ENCODE data around the gene CYP4Z1. TPM values are rescaled to one million over a fixed set of nuclear protein-coding genes. Genes with fewer than 3 reads are reported as not detected.
"Not testable (repeated sequence)": the region's sequence is repeated elsewhere in the genome, so short reads cannot be mapped to it uniquely, and the experiment has no call there.

CYP4Z1 gene
- total RNA-seq, 4 donors from 2014 or later: 0.39 to 1.7 (median 1.4) TPM

DNA sequence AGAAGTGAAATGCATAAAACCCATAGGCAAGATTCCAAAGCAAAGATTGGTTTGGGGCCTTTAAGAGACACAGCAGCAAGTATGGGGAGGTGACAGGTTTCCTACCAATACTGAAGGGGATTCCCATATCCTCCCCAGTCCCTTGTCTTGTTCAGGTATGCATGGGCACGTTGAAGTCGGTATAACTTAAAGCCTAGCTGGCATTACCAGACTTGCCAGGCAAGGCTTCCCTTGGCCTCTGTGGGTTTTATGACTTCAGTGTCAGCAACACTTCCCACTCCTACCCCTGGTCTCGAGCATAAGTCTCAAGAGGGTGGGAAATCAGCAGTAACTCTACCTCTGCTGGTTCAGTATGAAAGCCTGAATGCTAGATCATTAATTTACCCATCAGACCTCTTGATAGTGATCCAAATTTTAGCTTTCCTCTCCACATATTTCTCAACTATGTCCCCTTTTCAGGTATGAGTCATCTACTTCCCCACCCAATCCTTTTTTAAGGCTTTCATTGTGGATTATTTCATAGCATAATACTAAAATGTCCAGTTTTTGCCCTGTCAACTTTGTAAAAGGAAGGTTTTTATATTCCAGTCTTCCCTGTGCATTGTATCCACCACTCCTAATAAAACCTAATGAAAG is 36.7 kb upstream of the CYP4Z1 start:
- Histone ChIP-seq H3K4me1 (peaks cover 0 to 4% of the 10 kb centered on the region in 2 donors), H3K9me3 (no peaks in the 10 kb centered on the region), H3K36me3 (no peaks in the 10 kb centered on the region), H3K27ac (peak overlapping the region in 2 of 3 donors; percentile 34 to 35), H3K27me3 (no peaks in the 10 kb centered on the region), H3K4me3 (replicated peaks in 1 of 3) (no peak overlapping the region)
- 72 to 78% methylated on average over 3 of the region's 3 CpGs for WGBS, 2 donors
- DNase-seq: no peak
- intact Hi-C loops (cut with DNase I): no loop called here
- TF ChIP-seq POLR2A (IDR thresholded peaks at IDR 0.05): no peak
- TF ChIP-seq, protein P1, sequence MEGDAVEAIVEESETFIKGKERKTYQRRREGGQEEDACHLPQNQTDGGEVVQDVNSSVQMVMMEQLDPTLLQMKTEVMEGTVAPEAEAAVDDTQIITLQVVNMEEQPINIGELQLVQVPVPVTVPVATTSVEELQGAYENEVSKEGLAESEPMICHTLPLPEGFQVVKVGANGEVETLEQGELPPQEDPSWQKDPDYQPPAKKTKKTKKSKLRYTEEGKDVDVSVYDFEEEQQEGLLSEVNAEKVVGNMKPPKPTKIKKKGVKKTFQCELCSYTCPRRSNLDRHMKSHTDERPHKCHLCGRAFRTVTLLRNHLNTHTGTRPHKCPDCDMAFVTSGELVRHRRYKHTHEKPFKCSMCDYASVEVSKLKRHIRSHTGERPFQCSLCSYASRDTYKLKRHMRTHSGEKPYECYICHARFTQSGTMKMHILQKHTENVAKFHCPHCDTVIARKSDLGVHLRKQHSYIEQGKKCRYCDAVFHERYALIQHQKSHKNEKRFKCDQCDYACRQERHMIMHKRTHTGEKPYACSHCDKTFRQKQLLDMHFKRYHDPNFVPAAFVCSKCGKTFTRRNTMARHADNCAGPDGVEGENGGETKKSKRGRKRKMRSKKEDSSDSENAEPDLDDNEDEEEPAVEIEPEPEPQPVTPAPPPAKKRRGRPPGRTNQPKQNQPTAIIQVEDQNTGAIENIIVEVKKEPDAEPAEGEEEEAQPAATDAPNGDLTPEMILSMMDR (IDR thresholded peaks at IDR 0.05): no peak

DNA sequence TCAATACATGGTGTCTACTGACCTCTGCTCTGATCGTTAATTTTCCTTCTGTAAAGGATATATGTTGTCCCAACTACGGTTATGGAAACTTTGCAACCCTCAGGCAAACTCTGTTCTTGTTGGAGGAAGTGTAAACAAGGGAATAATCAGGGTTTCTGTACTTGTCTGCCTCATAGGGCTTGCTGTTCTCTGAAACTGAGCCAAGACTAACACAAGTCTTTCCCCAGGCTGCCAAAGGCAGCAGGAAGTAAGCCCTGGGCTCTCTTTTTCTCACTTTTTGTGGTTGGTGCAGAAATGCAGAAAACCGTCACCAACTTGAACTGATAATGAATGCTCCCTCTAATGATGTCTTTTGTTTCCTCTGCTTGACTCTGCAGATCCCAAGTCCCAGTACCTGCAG is 36.0 kb upstream of the CYP4Z1 start:
- peak overlapping the region in 2 of 3 donors; percentile 34 to 35 for H3K27ac ChIP-seq
- DNase-seq: no peak
- no peaks in the 10 kb centered on the region for H3K36me3 ChIP-seq
- H3K4me3 ChIP-seq (replicated peaks in 1 of 3): no peak overlapping the region
- no peaks in the 10 kb centered on the region for H3K9me3 ChIP-seq
- no peak for TF ChIP-seq POLR2A (IDR thresholded peaks at IDR 0.05)
- TF ChIP-seq, protein P1 (IDR thresholded peaks at IDR 0.05): no peak
- peaks cover 0 to 4% of the 10 kb centered on the region in 2 donors for H3K4me1 ChIP-seq
- 55 to 64% methylated on average over 3 of the region's 3 CpGs for WGBS, 2 donors
- no peaks in the 10 kb centered on the region for H3K27me3 ChIP-seq
- intact Hi-C loops (cut with DNase I): no loop called here

DNA sequence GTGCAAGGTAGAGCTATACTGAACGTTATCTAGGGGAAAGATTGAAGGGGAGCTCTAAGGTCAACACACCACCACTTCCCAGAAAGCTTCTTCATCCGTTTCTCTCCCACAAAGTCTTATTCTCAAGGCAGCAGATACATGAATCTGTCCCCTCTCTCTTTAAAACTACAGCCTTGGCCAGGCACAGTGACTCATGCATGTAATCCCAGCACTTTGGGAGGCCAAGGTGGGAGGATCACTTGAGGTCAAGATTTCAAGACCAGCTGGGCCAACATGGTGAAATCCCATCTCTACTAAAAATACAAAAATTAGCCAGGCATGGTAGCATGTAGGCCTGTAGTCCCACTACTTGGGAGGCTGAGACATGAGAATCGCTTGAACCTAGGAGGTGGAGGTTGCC is 35.4 kb upstream of the CYP4Z1 start:
- DNase-seq: no peak
- TF ChIP-seq POLR2A (IDR thresholded peaks at IDR 0.05): no peak
- TF ChIP-seq, protein P1 (IDR thresholded peaks at IDR 0.05): no peak
- WGBS, 2 donors: 81 to 82% methylated on average over 3 of the region's 3 CpGs
- H3K27me3 ChIP-seq: no peaks in the 10 kb centered on the region
- H3K36me3 ChIP-seq: no peaks in the 10 kb centered on the region
- no peak overlapping the region for H3K4me3 ChIP-seq (replicated peaks in 1 of 3)
- peaks cover 0 to 4% of the 10 kb centered on the region in 2 donors for H3K4me1 ChIP-seq
- intact Hi-C loops (cut with DNase I): no loop called here
- H3K27ac ChIP-seq: no peak overlapping the region
- H3K9me3 ChIP-seq: no peaks in the 10 kb centered on the region

DNA sequence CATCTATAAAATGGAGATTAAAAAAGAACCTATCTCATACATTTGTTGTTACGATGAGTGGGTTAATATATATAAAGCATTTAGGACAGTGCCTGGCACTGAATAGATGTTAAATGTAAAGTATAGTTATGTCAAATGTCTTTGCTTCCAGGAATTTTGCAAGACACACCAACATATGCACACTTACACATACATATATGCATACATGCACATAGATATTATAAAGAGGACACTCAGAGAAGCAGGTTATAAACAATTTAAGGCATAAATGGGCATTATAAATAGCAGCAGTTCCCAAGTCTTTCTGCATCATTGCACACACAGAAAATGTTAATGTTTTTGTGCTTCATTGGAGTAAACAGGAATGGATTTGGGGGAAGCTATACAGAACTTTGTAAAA is 30.3 kb upstream of the CYP4Z1 start:
- 92 to 95% methylated on average over 1 of the region's 1 CpG for WGBS, 2 donors
- no peak for TF ChIP-seq POLR2A (IDR thresholded peaks at IDR 0.05)
- TF ChIP-seq, protein P1 (IDR thresholded peaks at IDR 0.05): no peak
- intact Hi-C loops (cut with DNase I): no loop called here

DNA sequence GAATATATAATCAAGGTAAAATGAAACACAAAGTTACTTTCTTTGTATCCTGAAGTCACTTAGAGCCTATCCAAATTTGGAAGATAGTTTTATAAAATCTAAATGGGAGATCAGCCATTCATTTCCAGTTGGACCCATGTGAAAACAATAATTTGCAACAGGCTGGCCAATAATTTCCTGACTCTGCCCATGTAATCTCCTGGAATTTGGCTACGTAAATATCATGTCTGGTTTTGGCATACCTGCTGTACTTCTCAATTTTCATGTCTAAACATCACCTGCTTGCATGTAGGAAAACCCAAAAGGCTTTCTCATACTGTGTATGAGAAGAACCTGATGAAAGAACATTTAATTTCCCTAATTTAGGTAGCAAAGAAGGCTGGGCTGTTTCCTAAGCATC is 7.7 kb upstream of the CYP4Z1 start:
- Histone ChIP-seq H3K4me1 (no peaks in the 10 kb centered on the region), H3K36me3 (no peaks in the 10 kb centered on the region), H3K4me3 (replicated peaks in 1 of 3) (no peak overlapping the region), H3K27me3 (no peaks in the 10 kb centered on the region), H3K27ac (no peak overlapping the region), H3K9me3 (no peaks in the 10 kb centered on the region)
- no peak for TF ChIP-seq POLR2A (IDR thresholded peaks at IDR 0.05)
- TF ChIP-seq, protein P1 (IDR thresholded peaks at IDR 0.05): no peak
- WGBS, 2 donors: 80 to 82% methylated on average over 1 of the region's 1 CpG
- DNase-seq: no peak
- intact Hi-C loops (cut with DNase I): no loop called here

More for the DNA sequence above, 30.3 kb upstream of the CYP4Z1 start:
- no peaks in the 10 kb centered on the region for H3K36me3 ChIP-seq
- no peaks in the 10 kb centered on the region for H3K27me3 ChIP-seq
- H3K27ac ChIP-seq: no peak overlapping the region
- no peak overlapping the region for H3K4me3 ChIP-seq (replicated peaks in 1 of 3)
- H3K4me1 ChIP-seq: no peaks in the 10 kb centered on the region
- no peaks in the 10 kb centered on the region for H3K9me3 ChIP-seq
- DNase-seq: no peak

DNA sequence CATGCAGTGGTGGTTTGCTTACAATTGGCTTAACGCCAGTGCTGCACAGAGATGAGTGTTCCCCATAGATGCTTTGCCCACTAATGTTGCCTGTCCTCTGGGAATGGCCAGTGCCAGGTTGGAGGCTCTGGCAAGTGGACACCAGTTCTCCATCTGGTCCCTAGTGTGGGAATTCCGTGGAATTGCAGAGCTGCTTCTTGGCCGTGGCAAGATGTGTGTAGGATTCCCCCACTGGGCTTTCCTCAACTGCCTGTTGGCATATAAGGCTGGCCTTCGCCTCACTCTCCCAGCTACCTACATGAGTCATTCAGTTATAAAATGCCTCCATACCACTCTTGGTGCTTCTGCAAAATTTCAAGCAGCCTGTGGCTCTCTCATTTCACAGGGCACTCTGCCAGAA is 2.0 kb downstream of the CYP4Z1 start:
- H3K4me1 ChIP-seq; DNase-seq; H3K27me3 ChIP-seq; H3K9me3 ChIP-seq; H3K4me3 ChIP-seq (replicated peaks in 1 of 3); H3K36me3 ChIP-seq; H3K27ac ChIP-seq; intact Hi-C loops (cut with DNase I): not testable (repeated sequence)
- 73 to 86% methylated on average over 4 of the region's 4 CpGs for WGBS, 2 donors

DNA sequence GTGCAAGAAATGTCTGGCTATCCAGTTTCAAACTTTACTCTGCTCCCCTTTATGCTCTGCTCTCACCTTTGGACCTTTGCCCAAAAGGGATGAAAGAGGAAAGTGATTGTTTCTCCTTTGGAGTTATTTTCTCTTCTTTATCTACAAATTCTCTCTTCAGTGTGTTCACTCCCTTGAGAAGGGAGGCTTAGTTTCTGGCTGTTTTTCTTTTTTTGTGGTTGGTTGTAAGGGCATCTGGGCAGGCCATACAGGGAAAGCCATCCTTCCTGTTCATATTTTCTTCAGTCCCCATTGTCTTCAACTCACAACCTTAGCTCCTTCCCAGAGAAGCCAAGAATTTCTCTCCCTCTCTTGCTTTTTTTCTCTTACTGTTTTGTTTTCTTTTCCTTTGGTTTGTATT is 2.5 kb downstream of the CYP4Z1 start:
- H3K4me1 ChIP-seq; DNase-seq; H3K36me3 ChIP-seq; H3K9me3 ChIP-seq; H3K27me3 ChIP-seq; intact Hi-C loops (cut with DNase I); H3K27ac ChIP-seq; H3K4me3 ChIP-seq (replicated peaks in 1 of 3): not testable (repeated sequence)
